LNCaP clone FGC (cell line): ENCODE results near the gene STAT1.

Source experiments
- DNase-seq: peaks from one replicate; pipeline ENCODE4 v3.0.0-alpha.2; 2011; ENCODE audit warnings: low read depth
- H3K4me3 ChIP-seq: 2 replicates; pipeline ENCODE4 v1.5.1; 2011; ENCODE audit warnings: mild to moderate bottlenecking, low read depth, low read length, control low read depth
- CTCF ChIP-seq: IDR thresholded peaks from 2 replicates; pipeline ENCODE4 v1.5.1; 2012; ENCODE audit warnings: mild to moderate bottlenecking; ENCODE audit not compliant: control insufficient read depth, insufficient read depth; ENCODE audit errors: extremely low read depth

The STAT1 gene

GRCh38 chr2:190947711-190948251 is 66.2 kb downstream of the STAT1 start:
- TF ChIP-seq CTCF = no peak
- H3K4me3 ChIP-seq = peak overlapping the region; percentile 0; the same call in 1 of the 2 replicates

GRCh38 chr2:190947141-190947540 is 66.8 kb downstream of the STAT1 start:
- no peak for DNase-seq
- no peak for TF ChIP-seq CTCF
- no peak overlapping the region for H3K4me3 ChIP-seq

More at GRCh38 chr2:190947711-190948251, 66.2 kb downstream of the STAT1 start:
- no peak for DNase-seq

DNA sequence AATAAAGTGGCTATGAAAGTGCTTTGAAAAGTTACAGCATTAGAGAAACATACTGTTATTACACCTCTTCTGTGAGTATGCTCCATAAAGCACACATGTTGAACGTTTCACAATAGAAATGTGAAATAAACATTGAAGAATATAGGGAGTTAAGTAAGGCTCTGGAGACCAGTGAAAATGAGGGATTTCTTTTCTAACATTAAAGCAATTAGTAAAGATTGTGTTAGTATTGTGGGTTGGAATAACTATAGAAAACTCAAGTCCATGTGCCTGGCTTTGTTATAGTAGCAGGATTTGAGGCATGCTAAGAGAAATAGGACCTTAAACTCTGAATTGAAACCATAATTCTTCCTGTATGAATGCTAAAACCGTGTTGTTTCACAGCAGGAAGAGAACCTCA is 70.3 kb downstream of the STAT1 start:
- TF ChIP-seq CTCF = no peak
- DNase-seq = no peak
- H3K4me3 ChIP-seq = no peak overlapping the region

DNA sequence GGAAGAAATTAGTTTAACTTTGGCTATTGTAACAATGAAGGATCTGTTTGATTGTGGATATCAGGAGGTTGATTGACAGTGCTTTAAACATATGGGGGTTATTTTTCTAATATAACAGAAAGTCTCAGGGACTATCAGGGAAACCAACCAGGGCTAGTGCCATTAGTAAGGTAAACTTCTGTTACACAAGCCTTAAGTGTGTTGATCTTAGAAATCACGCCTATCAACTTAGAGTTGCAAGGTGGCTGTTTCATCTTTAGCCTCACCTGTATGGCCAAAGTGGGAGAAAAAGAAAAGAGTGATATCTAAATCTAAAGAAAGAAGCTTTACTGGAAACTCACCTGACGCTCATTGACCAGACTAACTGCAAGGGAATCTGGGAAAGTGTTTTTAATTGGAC is 71.3 kb downstream of the STAT1 start:
- DNase-seq = no peak
- H3K4me3 ChIP-seq = no peak overlapping the region
- TF ChIP-seq CTCF = no peak

DNA sequence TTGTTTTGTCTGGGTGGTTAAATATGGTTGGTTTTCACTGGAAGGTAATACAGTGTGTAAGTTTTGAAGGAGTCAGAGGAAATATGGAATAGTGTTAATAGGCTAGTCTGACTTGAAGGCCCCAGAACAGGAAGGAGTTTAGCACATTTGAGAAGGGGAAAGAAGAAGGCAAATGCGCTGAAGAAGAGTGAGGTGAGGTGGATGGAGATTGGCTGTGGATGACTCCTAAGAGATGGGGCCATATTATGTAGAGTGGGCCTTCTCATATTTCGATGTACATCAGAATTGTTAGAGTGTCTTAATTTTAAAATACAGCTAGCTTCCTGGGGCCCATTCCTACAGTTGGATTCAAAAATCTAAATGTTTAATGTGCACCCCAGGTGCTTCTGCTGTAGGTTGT is 72.4 kb downstream of the STAT1 start:
- DNase-seq = no peak
- H3K4me3 ChIP-seq = no peak overlapping the region
- no peak for TF ChIP-seq CTCF

GRCh38 chr2:190940454-190940853 is 73.5 kb downstream of the STAT1 start:
- TF ChIP-seq CTCF = no peak
- DNase-seq = no peak
- no peak overlapping the region for H3K4me3 ChIP-seq

GRCh38 chr2:190938771-190939335 is 75.1 kb downstream of the STAT1 start:
- no peak for DNase-seq
- no peak for TF ChIP-seq CTCF
- H3K4me3 ChIP-seq = no peak overlapping the region
